CD4-positive, alpha-beta T cell treated with Interleukin-17A for 1 hour (primary cell): ENCODE data around the gene TXNDC11.

ENCODE experiments used
- DNase-seq: peaks from one replicate; pipeline ENCODE4 v3.0.0-alpha.2; 2020

The TXNDC11 gene

GRCh38 chr16:11748404-11749254 lies 6.0 kb upstream of the TXNDC11 start:
- DNase-seq, result no peak

GRCh38 chr16:11747949-11748403 lies 5.3 kb upstream of the TXNDC11 start:
- DNase-seq, result no peak

GRCh38 chr16:11744075-11744470 lies 1.4 kb upstream of the TXNDC11 start:
- DNase-seq, result no peak

- peak; percentile 65 for DNase-seq
Observed at GRCh38 chr16:11743308-11744074, 834 bp upstream of the TXNDC11 start.

GRCh38 chr16:11742093-11742535 lies 543 bp downstream of the TXNDC11 start:
- peak; percentile 48 for DNase-seq

GRCh38 chr16:11740567-11740966 lies 2.1 kb downstream of the TXNDC11 start:
- no peak for DNase-seq

- DNase-seq, result no peak
Observed at GRCh38 chr16:11738742-11739544, 3.7 kb downstream of the TXNDC11 start.

- no peak for DNase-seq
Observed at GRCh38 chr16:11737713-11738112, 4.9 kb downstream of the TXNDC11 start.

GRCh38 chr16:11736903-11737302 lies 5.8 kb downstream of the TXNDC11 start:
- DNase-seq, result no peak

- DNase-seq, result no peak
Observed at GRCh38 chr16:11735787-11736186, 6.9 kb downstream of the TXNDC11 start.

- DNase-seq, result no peak
Observed at GRCh38 chr16:11734653-11735043, 8.0 kb downstream of the TXNDC11 start.

GRCh38 chr16:11734025-11734652 lies 8.5 kb downstream of the TXNDC11 start:
- DNase-seq, result no peak

- no peak for DNase-seq
Observed at GRCh38 chr16:11731222-11731621, 11.4 kb downstream of the TXNDC11 start.

- DNase-seq, result no peak
Observed at GRCh38 chr16:11729787-11730186, 12.9 kb downstream of the TXNDC11 start.

- no peak for DNase-seq
Observed at GRCh38 chr16:11727796-11728543, 14.7 kb downstream of the TXNDC11 start.

- no peak for DNase-seq
Observed at GRCh38 chr16:11726008-11726407, 16.6 kb downstream of the TXNDC11 start.

GRCh38 chr16:11725457-11725856 lies 17.2 kb downstream of the TXNDC11 start:
- DNase-seq, result no peak

- DNase-seq, result no peak
Observed at GRCh38 chr16:11722468-11722808, 20.2 kb downstream of the TXNDC11 start.

GRCh38 chr16:11721781-11722467 lies 20.7 kb downstream of the TXNDC11 start:
- DNase-seq, result no peak

GRCh38 chr16:11719762-11720161 lies 22.9 kb downstream of the TXNDC11 start:
- no peak for DNase-seq

GRCh38 chr16:11719171-11719570 lies 23.5 kb downstream of the TXNDC11 start:
- DNase-seq, result no peak
